MM.1S (cell line): Measurements from ENCODE around the gene CCDC28A.

Experiments
- DNase-seq: peaks from one replicate; pipeline ENCODE4 v3.0.0-alpha.2; 2015
- H2AFZ ChIP-seq: fragments of 300-600 bp; sonication (generic); 2 replicates; pipeline ENCODE4 v1.6.0; 2016; ENCODE audit warnings: antibody characterized with exemption, low read length
- H3F3A ChIP-seq: fragments of 300-600 bp; sonication (generic); 2 replicates; pipeline ENCODE4 v1.6.1; 2016; ENCODE audit warnings: mild to moderate bottlenecking, antibody characterized with exemption, low read length, moderate library complexity, mixed read lengths; ENCODE audit not compliant: insufficient read depth
- H3K27ac ChIP-seq: fragments of 300-600 bp; sonication (generic); 2 replicates; pipeline ENCODE4 v1.5.1; 2016; ENCODE audit warnings: mild to moderate bottlenecking, low read length
- H3K27me3 ChIP-seq: fragments of 300-600 bp; sonication (generic); replicated peaks from 2 replicates; pipeline ENCODE4 v1.6.0; 2016; ENCODE audit warnings: low read length; ENCODE audit not compliant: insufficient read depth
- H3K36me3 ChIP-seq: fragments of 300-600 bp; sonication (generic); replicated peaks from 2 replicates; pipeline ENCODE4 v1.6.1; 2016; ENCODE audit warnings: mild to moderate bottlenecking, low read length, mixed read lengths; ENCODE audit not compliant: insufficient read depth
- H3K4me1 ChIP-seq: fragments of 300-600 bp; sonication (generic); 2 replicates; pipeline ENCODE4 v1.6.1; 2016; ENCODE audit warnings: low read length, mixed read lengths
- H3K4me2 ChIP-seq: fragments of 300-600 bp; sonication (generic); 2 replicates; pipeline ENCODE4 v1.6.0; 2016; ENCODE audit warnings: low read depth, low read length
- H3K4me3 ChIP-seq: fragments of 300-600 bp; sonication (generic); 2 replicates; pipeline ENCODE4 v1.5.1; 2016; ENCODE audit warnings: low read length, mixed read lengths
- H3K79me2 ChIP-seq: fragments of 300-600 bp; sonication (generic); 2 replicates; pipeline ENCODE4 v1.6.1; 2016; ENCODE audit warnings: mixed run types, low read length, mixed read lengths
- H3K9ac ChIP-seq: fragments of 300-600 bp; sonication (generic); 2 replicates; pipeline ENCODE4 v1.6.1; 2016; ENCODE audit warnings: low read length, mixed read lengths
- H3K9me2 ChIP-seq: fragments of 300-600 bp; sonication (generic); replicated peaks from 2 replicates; pipeline ENCODE4 v1.6.1; 2016; ENCODE audit warnings: mild to moderate bottlenecking, low read length, mixed read lengths; ENCODE audit not compliant: insufficient read depth
- H3K9me3 ChIP-seq: fragments of 300-600 bp; sonication (generic); replicated peaks from 2 replicates; pipeline ENCODE4 v1.6.1; 2016; ENCODE audit warnings: mild to moderate bottlenecking, low read length, mixed read lengths; ENCODE audit not compliant: insufficient read depth
- H4K20me1 ChIP-seq: fragments of 300-600 bp; sonication (generic); 2 replicates; pipeline ENCODE4 v1.6.1; 2016; ENCODE audit warnings: mild to moderate bottlenecking, low read length, moderate library complexity, mixed read lengths; ENCODE audit not compliant: insufficient read depth
- CTCF ChIP-seq: fragments of 300-600 bp; sonication (generic); IDR thresholded peaks from 2 replicates; pipeline ENCODE4 v1.5.1; 2016; ENCODE audit warnings: antibody characterized with exemption, low read length, mixed read lengths
- EZH2 ChIP-seq: fragments of 300-600 bp; sonication (generic); optimal IDR thresholded peaks from 2 replicates; pipeline ENCODE3; 2017; ENCODE audit warnings: low read depth, mild to moderate bottlenecking, antibody characterized with exemption, low read length, mixed read lengths
- EZH2phosphoT487 ChIP-seq: fragments of 300-600 bp; sonication (generic); IDR thresholded peaks from 2 replicates; pipeline ENCODE4 v1.6.1; 2018; ENCODE audit warnings: antibody characterized with exemption, low read length

CCDC28A gene

GRCh38 chr6:138757136-138757535, 16.4 kb upstream of the CCDC28A start:
- TF ChIP-seq CTCF (no peak), EZH2phosphoT487 (no peak), EZH2 (no peak)
- H2AFZ ChIP-seq: no peak overlapping the region
- no peak overlapping the region for H3K9ac ChIP-seq
- H3K27me3 ChIP-seq: no peaks in the 10 kb centered on the region
- DNase-seq: no peak
- H3K9me2 ChIP-seq: no peaks in the 10 kb centered on the region
- H3F3A ChIP-seq: no peaks in the 10 kb centered on the region
- no peaks in the 10 kb centered on the region for H3K9me3 ChIP-seq
- H3K27ac ChIP-seq: no peak overlapping the region
- H3K79me2 ChIP-seq: no peaks in the 10 kb centered on the region
- no peak overlapping the region for H3K4me3 ChIP-seq
- H4K20me1 ChIP-seq: no peaks in the 10 kb centered on the region
- no peaks in the 10 kb centered on the region for H3K4me1 ChIP-seq
- no peaks in the 10 kb centered on the region for H3K36me3 ChIP-seq
- no peak overlapping the region for H3K4me2 ChIP-seq

- peak; percentile 61 for DNase-seq
- no peak overlapping the region for H3K9ac ChIP-seq
- H3F3A ChIP-seq: no peaks in the 10 kb centered on the region
- H3K4me1 ChIP-seq: no peaks in the 10 kb centered on the region
- no peak for TF ChIP-seq EZH2
- peak; percentile 58 for TF ChIP-seq CTCF
- no peaks in the 10 kb centered on the region for H4K20me1 ChIP-seq
- H3K79me2 ChIP-seq: no peaks in the 10 kb centered on the region
- H3K27me3 ChIP-seq: no peaks in the 10 kb centered on the region
- H3K9me3 ChIP-seq: no peaks in the 10 kb centered on the region
- H3K36me3 ChIP-seq: no peaks in the 10 kb centered on the region
- H2AFZ ChIP-seq: peak overlapping the region; percentile 16; the same call in 1 of the 2 replicates
- no peak overlapping the region for H3K4me3 ChIP-seq
- H3K27ac ChIP-seq: no peak overlapping the region
- no peak overlapping the region for H3K4me2 ChIP-seq
- H3K9me2 ChIP-seq: no peaks in the 10 kb centered on the region
Observed at GRCh38 chr6:138765896-138766655, 7.5 kb upstream of the CCDC28A start.

- H3K9me3 ChIP-seq: no peaks in the 10 kb centered on the region
- H3K36me3 ChIP-seq: no peaks in the 10 kb centered on the region
- H3K4me3 ChIP-seq: no peak overlapping the region
- H3K9me2 ChIP-seq: no peaks in the 10 kb centered on the region
- H3K4me1 ChIP-seq: peaks cover 1% of the 10 kb centered on the region; the same call in 1 of the 2 replicates
- no peak overlapping the region for H3K27ac ChIP-seq
- no peak overlapping the region for H3K4me2 ChIP-seq
- no peaks in the 10 kb centered on the region for H4K20me1 ChIP-seq
- H2AFZ ChIP-seq: no peak overlapping the region
- H3K79me2 ChIP-seq: peaks cover 5% of the 10 kb centered on the region; the same call in 1 of the 2 replicates
- TF ChIP-seq EZH2: no peak
- no peak for TF ChIP-seq CTCF
- TF ChIP-seq EZH2phosphoT487: no peak
- no peak overlapping the region for H3K9ac ChIP-seq
- H3K27me3 ChIP-seq: no peaks in the 10 kb centered on the region
- no peak for DNase-seq
- peaks cover 4% of the 10 kb centered on the region; the same call in 1 of the 2 replicates for H3F3A ChIP-seq
Observed at GRCh38 chr6:138769102-138769676, 4.4 kb upstream of the CCDC28A start.
